HEK293T (cell line): ENCODE data around the gene MYO16.

Source experiments
- ARNT ChIP-seq: fragments of 450-650 bp; IDR thresholded peaks from 2 replicates; pipeline ENCODE4 v1.6.1; 2017; ENCODE audit warnings: mild to moderate bottlenecking
- BHLHE40 ChIP-seq: fragments of 450-650 bp; IDR thresholded peaks from 2 replicates; pipeline ENCODE4 v1.6.1; 2016; ENCODE audit warnings: mild to moderate bottlenecking, moderate library complexity, borderline replicate concordance
- FOXA1 ChIP-seq: fragments of 450-650 bp; IDR thresholded peaks from 2 replicates; pipeline ENCODE4 v1.6.1; 2016; ENCODE audit warnings: mild to moderate bottlenecking
- FOXM1 ChIP-seq: fragments of 450-650 bp; IDR thresholded peaks from 2 replicates; pipeline ENCODE4 v1.6.1; 2017; ENCODE audit warnings: mild to moderate bottlenecking, borderline replicate concordance
- L3MBTL2 ChIP-seq: fragments of 450-650 bp; conservative IDR thresholded peaks from 2 replicates; pipeline ENCODE4 v1.6.1; 2016; ENCODE audit warnings: mild to moderate bottlenecking
- SUZ12 ChIP-seq: fragments of 450-650 bp; IDR thresholded peaks from 2 replicates; pipeline ENCODE4 v1.6.1; 2016; ENCODE audit warnings: mild to moderate bottlenecking
- ZNF384 ChIP-seq: fragments of 450-650 bp; IDR thresholded peaks from 2 replicates; pipeline ENCODE4 v1.6.1; 2016
- TF ChIP-seq, protein P1 (sequence below): fragments of 450-650 bp; IDR thresholded peaks from 2 replicates; pipeline ENCODE4 v1.6.1; 2016

DNA sequence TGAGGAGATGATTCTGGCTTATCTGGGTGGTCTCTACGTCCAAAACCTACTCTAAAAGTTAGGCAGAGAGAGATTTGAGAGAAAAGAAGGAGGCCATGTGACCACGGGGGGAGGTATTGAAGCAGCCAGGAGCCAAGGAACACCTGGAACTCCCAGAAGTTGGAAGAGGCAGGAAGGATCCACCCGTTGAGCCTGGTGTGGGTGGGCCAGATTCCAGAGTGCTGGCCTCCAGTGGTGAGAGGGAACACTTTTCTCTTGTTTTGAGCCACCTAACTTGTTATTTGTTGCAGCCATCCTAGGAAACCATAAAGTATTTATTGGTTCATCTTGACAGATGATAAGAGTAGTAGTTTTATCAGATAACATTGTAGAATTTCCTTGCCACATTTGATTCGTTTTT is 396.9 kb downstream of the MYO16 start:
- TF ChIP-seq BHLHE40 (no peak), ZNF384 (no peak), L3MBTL2 (no peak), FOXM1 (no peak), ARNT (no peak), FOXA1 (no peak), SUZ12 (no peak)
- TF ChIP-seq, protein P1, sequence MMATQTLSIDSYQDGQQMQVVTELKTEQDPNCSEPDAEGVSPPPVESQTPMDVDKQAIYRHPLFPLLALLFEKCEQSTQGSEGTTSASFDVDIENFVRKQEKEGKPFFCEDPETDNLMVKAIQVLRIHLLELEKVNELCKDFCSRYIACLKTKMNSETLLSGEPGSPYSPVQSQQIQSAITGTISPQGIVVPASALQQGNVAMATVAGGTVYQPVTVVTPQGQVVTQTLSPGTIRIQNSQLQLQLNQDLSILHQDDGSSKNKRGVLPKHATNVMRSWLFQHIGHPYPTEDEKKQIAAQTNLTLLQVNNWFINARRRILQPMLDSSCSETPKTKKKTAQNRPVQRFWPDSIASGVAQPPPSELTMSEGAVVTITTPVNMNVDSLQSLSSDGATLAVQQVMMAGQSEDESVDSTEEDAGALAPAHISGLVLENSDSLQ: no peak
